HG03103 (cell line): Measurements from ENCODE around the gene TJP1.
"Not testable (repeated sequence)": the region's sequence is repeated elsewhere in the genome, so short reads cannot be mapped to it uniquely, and the experiment has no call there.

Experiments used
- ATAC-seq: cut with Tn5 transposase; IDR thresholded peaks from one replicate; pipeline ENCODE4 v1.9.1; 2021; ENCODE audit warnings: low read depth; ENCODE audit not compliant: unreplicated experiment

The TJP1 gene

GRCh38 chr15:29712149-29712885, 110.0 kb downstream of the TJP1 start:
- ATAC-seq, result no peak

GRCh38 chr15:29711531-29711930, 110.7 kb downstream of the TJP1 start:
- no peak for ATAC-seq

- no peak for ATAC-seq
These were observed 113.7 kb downstream of the TJP1 start for GRCh38 chr15:29708519-29708918.

- no peak for ATAC-seq
These were observed 117.2 kb downstream of the TJP1 start for GRCh38 chr15:29704950-29705597.

GRCh38 chr15:29701151-29701550, 121.1 kb downstream of the TJP1 start:
- ATAC-seq, result no peak

- ATAC-seq, result no peak
These were observed 122.0 kb downstream of the TJP1 start for GRCh38 chr15:29700296-29700695.

- ATAC-seq, result no peak
These were observed 122.5 kb downstream of the TJP1 start for GRCh38 chr15:29699791-29700190.

- ATAC-seq, result no peak
These were observed 124.1 kb downstream of the TJP1 start for GRCh38 chr15:29698030-29698701.

- no peak for ATAC-seq
These were observed 125.1 kb downstream of the TJP1 start for GRCh38 chr15:29696950-29697738.

- not testable (repeated sequence) for ATAC-seq
These were observed 125.8 kb downstream of the TJP1 start for GRCh38 chr15:29696506-29696905.

GRCh38 chr15:29695489-29696167, 126.6 kb downstream of the TJP1 start:
- ATAC-seq, result no peak

- ATAC-seq, result no peak
These were observed 129.0 kb downstream of the TJP1 start for GRCh38 chr15:29693225-29693624.

GRCh38 chr15:29692527-29692926, 129.7 kb downstream of the TJP1 start:
- no peak for ATAC-seq

GRCh38 chr15:29690765-29691475, 131.3 kb downstream of the TJP1 start:
- no peak for ATAC-seq

GRCh38 chr15:29689287-29689986, 132.8 kb downstream of the TJP1 start:
- no peak for ATAC-seq

- ATAC-seq, result no peak
These were observed 133.6 kb downstream of the TJP1 start for GRCh38 chr15:29688506-29689286.

- ATAC-seq, result no peak
These were observed 134.2 kb downstream of the TJP1 start for GRCh38 chr15:29687939-29688505.

GRCh38 chr15:29687204-29687815, 135.0 kb downstream of the TJP1 start:
- ATAC-seq, result no peak
